ENCODE measurements around the gene GRB10. TPM values are rescaled to one million over a fixed set of nuclear protein-coding genes. Genes with fewer than 3 reads are reported as not detected.

GRB10 gene
- polyA plus RNA-seq, 2 of the 4 experiments (the other 2 are of a cell fraction), result 23.2 to 37.0 TPM

DNA sequence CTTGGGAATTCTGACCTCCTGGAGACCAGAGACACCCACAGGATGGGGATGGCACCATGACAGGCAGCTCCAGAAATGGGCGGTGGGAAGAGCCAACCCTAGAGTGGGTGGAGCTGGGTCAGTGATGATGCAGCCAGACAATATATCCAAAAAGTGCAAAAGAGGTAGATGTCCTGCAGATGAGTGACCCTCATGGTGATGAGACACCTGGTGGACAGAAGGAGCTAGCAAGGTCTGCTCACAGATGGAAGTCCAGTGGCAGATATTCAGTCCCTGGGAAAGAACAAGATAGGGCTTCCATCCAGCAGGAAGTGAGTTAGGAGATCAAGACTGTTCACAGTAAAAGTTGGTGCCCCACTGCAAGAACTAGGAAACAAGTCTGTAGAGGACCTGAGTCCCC lies 19.2 kb upstream of the GRB10 start:
- peaks cover 33% of the 10 kb centered on the region for H3K4me1 ChIP-seq
- H3K27ac ChIP-seq, result peak overlapping the region in 1 of 2 experiments; percentile 16; a peak in 1 of 6 replicates
- ChIA-PET POLR2A (interaction anchor here (1.0 kb wide), 1 partner anchor 8 kb away, joined by 3 read pairs; no protein-coding TSS in a partner anchor), CTCF (interaction anchor here (1.1 to 1.3 kb wide), 3 partner anchors 17 to 266 kb away, joined by 3 read pairs; no protein-coding TSS in a partner anchor)
- WGBS (ENCODE audit: missing lambda C conversion rate), result 81% methylated on average over 1 of the region's 1 CpG
- DNase-seq (ENCODE audit: low read depth in 1 of 2, low spot score in 1 of 2) (peak in 1 of 2 experiments; percentile 43), FAIRE-seq (no peak), ATAC-seq (peak; percentile 56 to 69; a peak in 3 of 6 replicates)
- no peak overlapping the region for H3K4me2 ChIP-seq
- TF ChIP-seq, protein P1, sequence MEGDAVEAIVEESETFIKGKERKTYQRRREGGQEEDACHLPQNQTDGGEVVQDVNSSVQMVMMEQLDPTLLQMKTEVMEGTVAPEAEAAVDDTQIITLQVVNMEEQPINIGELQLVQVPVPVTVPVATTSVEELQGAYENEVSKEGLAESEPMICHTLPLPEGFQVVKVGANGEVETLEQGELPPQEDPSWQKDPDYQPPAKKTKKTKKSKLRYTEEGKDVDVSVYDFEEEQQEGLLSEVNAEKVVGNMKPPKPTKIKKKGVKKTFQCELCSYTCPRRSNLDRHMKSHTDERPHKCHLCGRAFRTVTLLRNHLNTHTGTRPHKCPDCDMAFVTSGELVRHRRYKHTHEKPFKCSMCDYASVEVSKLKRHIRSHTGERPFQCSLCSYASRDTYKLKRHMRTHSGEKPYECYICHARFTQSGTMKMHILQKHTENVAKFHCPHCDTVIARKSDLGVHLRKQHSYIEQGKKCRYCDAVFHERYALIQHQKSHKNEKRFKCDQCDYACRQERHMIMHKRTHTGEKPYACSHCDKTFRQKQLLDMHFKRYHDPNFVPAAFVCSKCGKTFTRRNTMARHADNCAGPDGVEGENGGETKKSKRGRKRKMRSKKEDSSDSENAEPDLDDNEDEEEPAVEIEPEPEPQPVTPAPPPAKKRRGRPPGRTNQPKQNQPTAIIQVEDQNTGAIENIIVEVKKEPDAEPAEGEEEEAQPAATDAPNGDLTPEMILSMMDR (IDR thresholded peaks at IDR 0.05), result 0 out of 3 replicates have a peak, but pooled peaks have one; percentile 8
- no peak for TF ChIP-seq JUN (IDR thresholded peaks at IDR 0.05)
- no peak overlapping the region for H3K4me3 ChIP-seq
- H3K9me3 ChIP-seq, result 0 out of 3 replicates have a peak, but pooled peaks cover 4% of the 10 kb centered on the region

DNA sequence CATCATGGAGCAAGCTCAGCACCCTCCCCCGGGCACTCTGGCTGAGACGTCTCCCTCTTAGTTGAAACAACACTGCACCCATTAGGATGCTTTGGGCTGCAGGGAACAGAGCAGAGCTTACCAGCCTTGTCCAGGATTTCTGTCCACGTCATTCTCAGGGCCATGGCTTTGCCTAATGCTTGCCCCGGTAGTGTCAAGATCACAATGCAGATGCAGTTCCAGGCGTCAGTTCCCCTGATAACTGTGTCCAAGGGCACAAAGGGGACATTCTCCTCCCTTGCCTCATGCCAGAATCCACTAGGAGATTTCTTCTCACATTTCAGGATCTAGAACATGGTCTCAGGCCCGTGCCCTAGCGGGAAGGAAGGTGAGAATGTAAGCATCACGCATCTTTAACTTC lies 17.2 kb upstream of the GRB10 start:
- WGBS (ENCODE audit: missing lambda C conversion rate), result 89% methylated on average over 8 of the region's 8 CpGs
- Histone ChIP-seq H3K4me1 (peaks cover 33% of the 10 kb centered on the region), H3K4me2 (no peak overlapping the region), H3K4me3 (no peak overlapping the region), H3K27ac (no peak overlapping the region), H3K9me3 (0 out of 3 replicates have a peak, but pooled peaks cover 4% of the 10 kb centered on the region)
- CTCF ChIA-PET, result interaction anchor here (1.2 to 1.7 kb wide), 4 partner anchors 27 to 341 kb away, joined by 3 to 10 read pairs (median 4); no protein-coding TSS in a partner anchor
- DNase-seq (ENCODE audit: low read depth in 1 of 2, low spot score in 1 of 2) (no peak), ATAC-seq (no peak), FAIRE-seq (no peak)
- POLR2A ChIA-PET, result no interaction called here
- TF ChIP-seq RAD21 (conservative IDR thresholded peaks at IDR 0.05 in 1 of 2, IDR thresholded peaks at IDR 0.05 in 1 of 2), result no peak
- TF ChIP-seq FOSL2 (IDR thresholded peaks at IDR 0.05), result no peak
- TF ChIP-seq FOSL2 (CRISPR knock-in tag; IDR thresholded peaks at IDR 0.05), result no peak
- TF ChIP-seq CBX2 (IDR thresholded peaks at IDR 0.05; ENCODE audit: borderline replicate concordance, low read depth), result no peak
- no peak for TF ChIP-seq HOXA7 (CRISPR knock-in tag; IDR thresholded peaks at IDR 0.05)
- TF ChIP-seq, protein P2, sequence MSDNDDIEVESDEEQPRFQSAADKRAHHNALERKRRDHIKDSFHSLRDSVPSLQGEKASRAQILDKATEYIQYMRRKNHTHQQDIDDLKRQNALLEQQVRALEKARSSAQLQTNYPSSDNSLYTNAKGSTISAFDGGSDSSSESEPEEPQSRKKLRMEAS (IDR thresholded peaks at IDR 0.05), result no peak
- TF ChIP-seq MYC (IDR thresholded peaks at IDR 0.05; ENCODE audit: borderline replicate concordance, low read length), result no peak
- TF ChIP-seq JUN (IDR thresholded peaks at IDR 0.05), result no peak
- TF ChIP-seq HEYL (CRISPR knock-in tag; IDR thresholded peaks at IDR 0.05), result no peak
- no peak for TF ChIP-seq CHD2 (IDR thresholded peaks at IDR 0.05; ENCODE audit: low read length, partially characterized antibody)
- TF ChIP-seq RARB (CRISPR knock-in tag; IDR thresholded peaks at IDR 0.05), result no peak

DNA sequence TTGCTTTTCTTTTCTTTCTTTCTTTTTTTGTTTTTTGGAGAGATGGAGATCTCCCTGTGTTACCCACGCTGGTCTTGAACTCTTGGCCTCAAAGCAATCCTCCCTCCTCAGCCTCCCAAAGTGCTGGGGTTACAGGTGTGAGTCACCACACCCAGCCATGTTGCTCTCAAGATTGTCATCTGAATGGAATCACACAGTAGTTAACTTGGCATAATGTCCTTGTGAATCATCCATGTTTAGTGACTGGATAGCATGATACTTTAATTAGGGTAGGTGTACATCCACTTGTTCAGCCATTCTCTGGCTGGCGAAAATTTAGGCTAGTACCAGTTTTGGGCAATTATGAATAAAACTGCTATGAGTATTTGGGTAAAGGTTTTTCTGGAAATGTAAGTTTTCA lies 15.4 kb upstream of the GRB10 start:
- ATAC-seq, result no peak
- Histone ChIP-seq H3K9me3 (0 out of 3 replicates have a peak, but pooled peaks cover 4% of the 10 kb centered on the region), H3K27ac (no peak overlapping the region), H3K4me1 (peaks cover 19% of the 10 kb centered on the region), H3K4me2 (no peak overlapping the region), H3K4me3 (no peak overlapping the region)
- TF ChIP-seq ZFP36 (IDR thresholded peaks at IDR 0.05; ENCODE audit: borderline replicate concordance, partially characterized antibody) (no peak), MAZ (IDR thresholded peaks at IDR 0.05; ENCODE audit: borderline replicate concordance, low read depth, low read length) (no peak), ZNF302 (CRISPR knock-in tag; IDR thresholded peaks at IDR 0.05) (no peak), KDM5A (IDR thresholded peaks at IDR 0.05) (no peak), EHF (CRISPR knock-in tag; IDR thresholded peaks at IDR 0.05) (no peak), POLR2AphosphoS2 (conservative IDR thresholded peaks at IDR 0.05; ENCODE audit: low read length) (no peak), HOXB13 (CRISPR knock-in tag; IDR thresholded peaks at IDR 0.05; ENCODE audit: low read depth) (no peak), SMC3 (IDR thresholded peaks at IDR 0.05) (no peak), RAD21 (conservative IDR thresholded peaks at IDR 0.05 in 1 of 2, IDR thresholded peaks at IDR 0.05 in 1 of 2) (no peak), CHD4 (IDR thresholded peaks at IDR 0.05; ENCODE audit: borderline replicate concordance) (no peak), JUN (IDR thresholded peaks at IDR 0.05) (no peak), EHMT2 (IDR thresholded peaks at IDR 0.05; ENCODE audit: low read depth) (no peak), KDM1A (IDR thresholded peaks at IDR 0.05; ENCODE audit: low read depth) (no peak), CBX2 (IDR thresholded peaks at IDR 0.05; ENCODE audit: borderline replicate concordance, low read depth) (no peak)
- TF ChIP-seq, protein P3, sequence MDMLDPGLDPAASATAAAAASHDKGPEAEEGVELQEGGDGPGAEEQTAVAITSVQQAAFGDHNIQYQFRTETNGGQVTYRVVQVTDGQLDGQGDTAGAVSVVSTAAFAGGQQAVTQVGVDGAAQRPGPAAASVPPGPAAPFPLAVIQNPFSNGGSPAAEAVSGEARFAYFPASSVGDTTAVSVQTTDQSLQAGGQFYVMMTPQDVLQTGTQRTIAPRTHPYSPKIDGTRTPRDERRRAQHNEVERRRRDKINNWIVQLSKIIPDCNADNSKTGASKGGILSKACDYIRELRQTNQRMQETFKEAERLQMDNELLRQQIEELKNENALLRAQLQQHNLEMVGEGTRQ (IDR thresholded peaks at IDR 0.05), result no peak
- TF ChIP-seq, protein P4, sequence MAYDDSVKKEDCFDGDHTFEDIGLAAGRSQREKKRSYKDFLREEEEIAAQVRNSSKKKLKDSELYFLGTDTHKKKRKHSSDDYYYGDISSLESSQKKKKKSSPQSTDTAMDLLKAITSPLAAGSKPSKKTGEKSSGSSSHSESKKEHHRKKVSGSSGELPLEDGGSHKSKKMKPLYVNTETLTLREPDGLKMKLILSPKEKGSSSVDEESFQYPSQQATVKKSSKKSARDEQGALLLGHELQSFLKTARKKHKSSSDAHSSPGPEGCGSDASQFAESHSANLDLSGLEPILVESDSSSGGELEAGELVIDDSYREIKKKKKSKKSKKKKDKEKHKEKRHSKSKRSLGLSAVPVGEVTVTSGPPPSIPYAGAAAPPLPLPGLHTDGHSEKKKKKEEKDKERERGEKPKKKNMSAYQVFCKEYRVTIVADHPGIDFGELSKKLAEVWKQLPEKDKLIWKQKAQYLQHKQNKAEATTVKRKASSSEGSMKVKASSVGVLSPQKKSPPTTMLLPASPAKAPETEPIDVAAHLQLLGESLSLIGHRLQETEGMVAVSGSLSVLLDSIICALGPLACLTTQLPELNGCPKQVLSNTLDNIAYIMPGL (CRISPR knock-in tag; IDR thresholded peaks at IDR 0.05; ENCODE audit: borderline replicate concordance), result no peak
- TF ChIP-seq, protein P2 (IDR thresholded peaks at IDR 0.05), result no peak
- TF ChIP-seq, protein P5, sequence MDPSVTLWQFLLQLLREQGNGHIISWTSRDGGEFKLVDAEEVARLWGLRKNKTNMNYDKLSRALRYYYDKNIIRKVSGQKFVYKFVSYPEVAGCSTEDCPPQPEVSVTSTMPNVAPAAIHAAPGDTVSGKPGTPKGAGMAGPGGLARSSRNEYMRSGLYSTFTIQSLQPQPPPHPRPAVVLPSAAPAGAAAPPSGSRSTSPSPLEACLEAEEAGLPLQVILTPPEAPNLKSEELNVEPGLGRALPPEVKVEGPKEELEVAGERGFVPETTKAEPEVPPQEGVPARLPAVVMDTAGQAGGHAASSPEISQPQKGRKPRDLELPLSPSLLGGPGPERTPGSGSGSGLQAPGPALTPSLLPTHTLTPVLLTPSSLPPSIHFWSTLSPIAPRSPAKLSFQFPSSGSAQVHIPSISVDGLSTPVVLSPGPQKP (IDR thresholded peaks at IDR 0.05; ENCODE audit: low read depth, low read length), result no peak
- no peak for FAIRE-seq
- ChIA-PET POLR2A (no interaction called here), CTCF (interaction anchor here (1.2 kb wide), 1 partner anchor 13 kb away, joined by 3 read pairs; no protein-coding TSS in a partner anchor)
- no peak for DNase-seq (ENCODE audit: low read depth in 1 of 2, low spot score in 1 of 2)
- WGBS (ENCODE audit: missing lambda C conversion rate), result 82% methylated on average over 2 of the region's 2 CpGs

Data from A549 (cell line).